Neural progenitor cell (in vitro differentiated cells): ENCODE results near the gene DRC3.

Experiments
- CTCF ChIP-seq: fragments of 200-600 bp; sonication (generic); IDR thresholded peaks from 2 replicates; pipeline ENCODE4 v1.5.1; 2017; ENCODE audit warnings: antibody characterized with exemption, mild to moderate bottlenecking
- EZH2 ChIP-seq: fragments of 200-600 bp; sonication (generic); IDR thresholded peaks from 2 replicates; pipeline ENCODE4 v1.6.1; 2017; ENCODE audit warnings: antibody characterized with exemption, mild to moderate bottlenecking, moderate library complexity

- TF ChIP-seq EZH2 (no peak), CTCF (no peak)
Measured at GRCh38 chr17:17988427-17988945, 15.8 kb downstream of the DRC3 start.
